Stimulated activated CD4-positive, alpha-beta T cell treated with anti-CD3 and anti-CD28 coated beads, Interleukin-15, amount 100 ng/mL, for 1 hour (primary cell): ENCODE results near the gene REEP3.
"Not testable (repeated sequence)": the region's sequence is repeated elsewhere in the genome, so short reads cannot be mapped to it uniquely, and the experiment has no call there.

Source experiments
- DNase-seq, 2 donors: peaks; one replicate each; pipeline ENCODE4 v3.0.0-alpha.2; 2020; ENCODE audit warnings: low read depth in 1 of 2, low spot score in 1 of 2

Gene REEP3

GRCh38 chr10:63547628-63548360, 26.6 kb downstream of the REEP3 start:
- DNase-seq, result no peak

- DNase-seq, result no peak
Measured at GRCh38 chr10:63548860-63549259, 27.7 kb downstream of the REEP3 start.

- DNase-seq, result no peak
Measured at GRCh38 chr10:63549810-63550209, 28.6 kb downstream of the REEP3 start.

- DNase-seq, result no peak
Measured at GRCh38 chr10:63553031-63553430, 31.8 kb downstream of the REEP3 start.

GRCh38 chr10:63553473-63553872, 32.3 kb downstream of the REEP3 start:
- no peak for DNase-seq

- DNase-seq, result no peak
Measured at GRCh38 chr10:63554657-63555056, 33.5 kb downstream of the REEP3 start.

- no peak for DNase-seq
Measured at GRCh38 chr10:63555330-63555729, 34.1 kb downstream of the REEP3 start.

- DNase-seq, result no peak
Measured at GRCh38 chr10:63558132-63558784, 37.1 kb downstream of the REEP3 start.

- no peak for DNase-seq
Measured at GRCh38 chr10:63561341-63561740, 40.1 kb downstream of the REEP3 start.

GRCh38 chr10:63562391-63562790, 41.2 kb downstream of the REEP3 start:
- no peak for DNase-seq

- DNase-seq, result no peak
Measured at GRCh38 chr10:63562857-63563256, 41.7 kb downstream of the REEP3 start.

- no peak for DNase-seq
Measured at GRCh38 chr10:63563623-63564022, 42.4 kb downstream of the REEP3 start.

- DNase-seq, result not testable (repeated sequence)
Measured at GRCh38 chr10:63564731-63565130, 43.5 kb downstream of the REEP3 start.

GRCh38 chr10:63573068-63573697, 52.0 kb downstream of the REEP3 start:
- no peak for DNase-seq

- DNase-seq, result no peak
Measured at GRCh38 chr10:63574011-63574410, 52.8 kb downstream of the REEP3 start.

- DNase-seq, result no peak
Measured at GRCh38 chr10:63576501-63576900, 55.3 kb downstream of the REEP3 start.

GRCh38 chr10:63578501-63578900, 57.3 kb downstream of the REEP3 start:
- no peak for DNase-seq

- no peak for DNase-seq
Measured at GRCh38 chr10:63579371-63580014, 58.3 kb downstream of the REEP3 start.

- no peak for DNase-seq
Measured at GRCh38 chr10:63582690-63583089, 61.5 kb downstream of the REEP3 start.

GRCh38 chr10:63583397-63583796, 62.2 kb downstream of the REEP3 start:
- no peak for DNase-seq

GRCh38 chr10:63583909-63584724, 62.9 kb downstream of the REEP3 start:
- DNase-seq, result no peak
